Stimulated activated CD4-positive, alpha-beta T cell treated with anti-CD3 and anti-CD28 coated beads, TNF-alpha, amount 100 ng/mL, for 24 hours (primary cell): ENCODE data around the gene SEZ6L2.

Source experiments
- DNase-seq, 3 experiments: peaks; one replicate each; pipeline ENCODE4 v3.0.0-alpha.2; 2020; ENCODE audit warnings: low read depth in 3 of 3

The SEZ6L2 gene

GRCh38 chr16:29825145-29826044 is 74.0 kb downstream of the SEZ6L2 start:
- DNase-seq = peak in 1 of 3 experiments; percentile 50

- DNase-seq = no peak
Observed at GRCh38 chr16:29824589-29825144, 74.7 kb downstream of the SEZ6L2 start.

- no peak for DNase-seq
Observed at GRCh38 chr16:29821643-29822115, 77.7 kb downstream of the SEZ6L2 start.
